Inferior parietal cortex (tissue), 1 donor: Measurements from ENCODE around the gene IL1RL1.
"Not testable (repeated sequence)": the region's sequence is repeated elsewhere in the genome, so short reads cannot be mapped to it uniquely, and the experiment has no call there.

Experiments
- DNase-seq: peaks from one replicate; pipeline ENCODE4 v3.0.0-alpha.2; 2016; ENCODE audit errors: extremely low spot score

The IL1RL1 gene

GRCh38 chr2:102291319-102292075 is 19.9 kb upstream of the IL1RL1 start:
- no peak for DNase-seq

- no peak for DNase-seq
These were observed 16.4 kb upstream of the IL1RL1 start for GRCh38 chr2:102294802-102295489.

DNA sequence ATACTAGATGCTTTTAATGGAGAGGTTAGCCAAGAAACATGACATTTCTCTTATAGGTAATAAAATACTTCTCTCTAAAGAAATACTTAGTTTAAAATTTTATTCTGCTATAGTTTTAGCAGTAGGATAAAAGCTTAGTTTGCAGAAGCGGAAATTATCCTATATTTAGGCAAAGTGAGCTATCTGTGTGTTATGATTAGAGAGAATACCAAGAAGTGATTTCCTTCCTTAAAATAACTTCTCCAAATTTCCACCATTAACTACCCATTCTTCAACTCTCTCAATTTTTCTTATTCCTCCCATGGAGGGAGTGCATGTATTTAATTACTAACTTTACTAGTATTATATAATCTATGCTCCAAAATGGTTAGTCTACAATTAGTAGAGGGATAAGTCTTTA is 15.8 kb upstream of the IL1RL1 start:
- no peak for DNase-seq

DNA sequence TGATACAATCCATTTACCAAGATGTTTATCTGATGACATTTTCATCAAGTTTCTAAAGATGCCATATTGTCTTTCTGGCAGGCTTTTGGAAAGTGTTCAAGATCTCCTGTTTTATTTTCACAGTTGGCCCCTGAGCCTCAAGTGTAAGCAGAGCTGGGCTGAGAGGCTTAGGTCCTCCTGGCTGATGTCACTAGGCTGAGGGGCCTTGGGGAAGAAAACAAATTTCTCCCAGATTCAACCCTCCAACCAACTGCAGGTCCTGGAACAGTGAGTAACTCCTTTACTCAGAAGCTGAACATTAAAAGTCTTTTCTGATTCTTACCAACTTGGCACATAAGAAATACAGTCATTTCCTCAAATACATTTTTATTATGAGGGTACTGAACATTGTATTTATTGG is 14.9 kb upstream of the IL1RL1 start:
- no peak for DNase-seq

DNA sequence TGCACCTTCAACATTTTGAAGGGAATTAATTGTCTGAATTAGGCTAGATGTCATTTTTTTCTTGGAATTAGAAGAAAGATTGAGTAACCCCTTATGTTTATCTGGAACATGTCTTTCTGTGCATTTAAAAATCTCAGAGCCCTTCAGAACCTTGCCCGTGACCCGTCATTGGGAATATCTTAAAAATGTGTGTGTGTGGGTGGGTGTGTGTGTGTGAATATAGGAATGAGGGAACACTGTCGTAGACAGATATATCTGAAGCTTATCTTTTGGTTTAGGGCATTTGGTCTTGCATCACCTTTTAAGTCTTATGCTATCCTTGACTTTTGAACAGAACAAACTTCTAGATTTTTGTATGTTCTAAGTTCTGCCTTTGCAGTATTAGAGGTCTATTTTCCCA is 13.5 kb upstream of the IL1RL1 start:
- DNase-seq: no peak

GRCh38 chr2:102301867-102302362 is 9.4 kb upstream of the IL1RL1 start:
- DNase-seq: no peak

GRCh38 chr2:102302458-102302857 is 8.9 kb upstream of the IL1RL1 start:
- DNase-seq: no peak

DNA sequence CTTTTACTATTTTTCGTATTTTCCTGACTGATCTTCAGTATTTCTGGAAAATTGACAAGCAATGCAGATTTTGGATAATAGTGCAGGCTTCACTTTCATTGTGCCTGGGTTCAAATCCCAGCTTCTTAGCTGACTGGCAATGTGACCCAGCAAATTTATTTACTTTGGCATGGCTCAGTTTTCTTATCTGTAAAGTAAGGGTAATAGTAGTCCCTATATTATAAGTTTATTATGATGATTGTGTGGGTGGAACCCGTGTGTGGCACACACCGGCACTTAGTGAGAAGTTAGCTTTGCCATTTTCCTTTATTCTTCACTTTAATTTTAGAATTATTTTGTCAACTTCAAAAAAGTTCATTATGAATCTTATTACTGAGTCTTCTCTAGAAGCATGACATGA is 7.8 kb upstream of the IL1RL1 start:
- DNase-seq: no peak

- no peak for DNase-seq
These were observed 7.1 kb upstream of the IL1RL1 start for GRCh38 chr2:102304268-102304667.

GRCh38 chr2:102304711-102305611 is 6.4 kb upstream of the IL1RL1 start:
- DNase-seq: no peak

DNA sequence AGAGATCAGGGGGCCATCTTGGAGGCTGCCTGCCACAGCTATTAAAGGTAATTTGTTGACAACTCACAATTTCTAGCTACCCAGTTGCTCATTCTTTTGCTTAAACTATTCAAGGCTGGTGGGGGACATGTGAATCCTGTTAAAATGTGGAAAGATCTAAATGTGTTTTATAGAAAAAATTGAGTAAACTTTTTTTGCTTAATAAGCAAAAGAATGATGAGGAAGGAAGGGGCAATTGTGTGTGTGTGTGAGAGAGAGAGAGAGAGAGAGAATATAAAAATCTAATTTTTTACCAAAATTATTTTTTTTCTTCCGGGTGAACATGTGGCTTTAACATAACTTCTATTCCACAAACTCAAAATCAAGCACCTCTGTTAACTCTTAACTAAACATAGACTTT is 5.2 kb upstream of the IL1RL1 start:
- DNase-seq: no peak

GRCh38 chr2:102313025-102313424 is 1.7 kb downstream of the IL1RL1 start:
- DNase-seq: no peak

- no peak for DNase-seq
These were observed 2.1 kb downstream of the IL1RL1 start for GRCh38 chr2:102313471-102313870.

DNA sequence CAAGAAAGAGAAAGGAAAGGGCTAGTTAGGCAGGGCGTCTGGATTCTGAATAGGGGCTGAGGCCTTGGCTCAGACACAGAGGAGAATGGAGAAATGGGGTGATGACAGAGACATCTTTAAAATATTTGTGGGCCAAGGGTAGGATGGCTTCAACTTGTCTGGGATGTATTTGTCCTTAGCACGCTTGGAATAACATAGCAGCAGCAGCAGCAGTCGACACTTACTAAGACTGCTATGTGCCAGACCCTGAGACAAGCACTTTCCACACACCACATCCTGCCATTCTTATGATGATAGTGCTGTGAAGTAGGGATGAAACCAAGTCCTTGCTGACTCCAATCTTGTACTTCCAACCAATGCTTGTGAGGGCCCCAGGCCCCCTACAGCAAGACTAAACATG is 2.6 kb downstream of the IL1RL1 start:
- DNase-seq: no peak

DNA sequence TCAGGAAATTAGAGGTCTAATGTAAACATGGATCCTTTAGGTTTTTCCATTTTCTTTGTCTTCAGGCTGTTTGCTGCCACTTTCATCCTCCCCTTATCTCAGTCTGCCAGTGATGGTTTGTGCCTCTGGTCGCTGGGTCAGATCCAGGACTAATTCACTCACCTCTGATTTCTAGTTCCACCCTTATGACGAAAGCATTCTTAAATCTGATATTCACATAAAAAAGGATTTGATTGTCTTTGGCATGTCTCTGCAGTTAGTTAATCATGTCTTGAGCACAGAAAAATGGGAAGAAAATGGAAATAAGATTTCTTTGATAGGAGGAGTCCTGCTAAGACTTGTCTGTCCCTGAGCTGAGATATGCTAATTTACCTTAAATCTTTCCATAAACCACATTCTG is 4.6 kb downstream of the IL1RL1 start:
- no peak for DNase-seq

DNA sequence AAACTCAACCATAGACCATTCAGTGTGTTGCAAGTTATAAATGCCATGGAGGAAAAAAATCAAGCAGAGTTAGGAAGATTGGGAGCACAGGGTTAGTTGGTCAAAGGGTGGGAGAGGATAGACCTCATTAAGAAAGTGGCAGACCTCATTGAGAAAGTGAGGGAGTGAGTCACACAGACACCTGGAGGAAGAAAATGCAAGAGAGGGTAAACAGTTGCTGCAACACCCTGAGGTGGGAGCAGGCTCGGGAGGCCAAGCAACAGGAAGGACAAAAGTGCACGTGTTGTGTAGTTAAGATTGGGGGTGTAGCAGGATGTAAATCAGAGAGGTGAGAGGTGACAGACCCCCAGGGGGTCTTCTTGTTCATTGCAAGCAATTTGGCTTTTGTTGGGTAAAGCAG is 6.4 kb downstream of the IL1RL1 start:
- DNase-seq: no peak

DNA sequence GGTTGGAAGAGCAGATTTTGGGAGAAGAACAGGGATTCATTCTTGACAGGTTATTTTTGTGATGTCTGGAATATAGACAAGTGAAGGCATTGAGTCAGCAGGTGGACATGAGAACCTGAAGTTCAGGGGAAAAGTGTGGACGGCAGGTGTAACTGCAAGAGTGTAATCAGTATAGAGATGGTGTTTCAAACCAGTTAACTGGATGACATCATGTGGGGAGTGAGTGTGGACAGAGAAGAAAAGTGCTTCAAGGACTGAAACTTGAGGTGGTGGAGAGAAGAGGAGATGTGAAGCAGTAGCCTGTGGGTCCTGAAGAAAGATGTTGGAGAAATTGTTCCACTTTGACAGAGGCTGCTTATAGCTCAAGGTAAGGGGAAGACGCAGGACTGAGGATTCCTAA is 7.1 kb downstream of the IL1RL1 start:
- no peak for DNase-seq

DNA sequence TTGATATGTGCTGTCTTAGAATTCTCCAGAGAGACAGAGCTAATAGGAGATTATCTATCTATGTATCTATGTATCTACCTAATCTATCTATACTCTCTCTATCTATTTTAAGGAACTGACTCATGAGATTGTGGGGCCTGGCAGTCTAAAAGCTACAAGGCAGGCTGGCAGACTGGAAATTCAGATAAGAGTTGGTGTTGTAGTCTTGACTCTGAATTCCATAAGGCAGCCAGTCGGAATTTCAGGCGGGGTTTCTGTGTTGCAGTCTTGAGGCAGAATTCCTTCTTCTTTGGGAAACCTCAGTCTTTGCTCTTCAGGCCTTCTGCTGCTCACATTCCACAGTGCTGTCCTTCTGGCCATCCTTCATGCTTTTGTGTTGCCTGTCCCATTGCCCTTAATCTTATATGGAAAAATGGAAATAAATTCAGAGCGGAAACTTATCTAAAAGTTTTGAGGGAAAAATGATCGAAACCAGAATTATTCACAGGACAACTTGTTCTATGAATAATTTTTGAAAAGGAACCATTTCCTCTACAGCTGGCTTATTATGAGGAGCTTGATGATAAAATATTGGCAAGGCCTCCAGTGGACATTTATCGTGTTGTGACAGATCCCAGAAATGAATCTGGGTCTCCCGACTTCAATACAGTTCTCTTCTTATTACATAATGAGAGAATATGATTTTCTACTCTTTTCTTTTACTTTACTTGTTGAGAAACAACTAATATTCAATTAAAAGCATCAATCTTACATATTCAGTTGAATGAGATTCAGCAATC is 10.8 kb downstream of the IL1RL1 start:
- no peak for DNase-seq

- not testable (repeated sequence) for DNase-seq
These were observed 13.6 kb downstream of the IL1RL1 start for GRCh38 chr2:102324914-102325313.

- no peak for DNase-seq
These were observed 20.1 kb downstream of the IL1RL1 start for GRCh38 chr2:102331311-102331980.

- no peak for DNase-seq
These were observed 23.1 kb downstream of the IL1RL1 start for GRCh38 chr2:102334486-102334885.
